BJ (cell line): ENCODE data around the gene GPC6. TPM values are rescaled to one million over a fixed set of nuclear protein-coding genes. Genes with fewer than 3 reads are reported as not detected.
"Not testable (repeated sequence)": the region's sequence is repeated elsewhere in the genome, so short reads cannot be mapped to it uniquely, and the experiment has no call there.

Experiments used
- CTCF ChIA-PET: fragments of 350-600 bp; formaldehyde crosslinking; extraction: SDS; loops from one replicate; lab custom pipeline; 2021; ENCODE audit warnings: antibody characterized with exemption, inconsistent platforms; lab: Yijun Ruan, JAX
- POLR2A ChIA-PET: fragments of 300-600 bp; sonication (Branson Sonifier 250); formaldehyde crosslinking; extraction: SDS; loops from one replicate; lab custom pipeline; 2021; ENCODE audit warnings: antibody characterized with exemption; lab: Charles Lee
- DNase-seq: peaks from one replicate; pipeline ENCODE4 v3.0.0-alpha.2; 2011; ENCODE audit warnings: low read depth
- H3K27me3 ChIP-seq: 2 replicates; pipeline ENCODE4 v1.6.0; 2011; ENCODE audit warnings: low read length; ENCODE audit not compliant: control insufficient read depth, insufficient read depth
- H3K36me3 ChIP-seq: 2 replicates; pipeline ENCODE4 v1.5.1; 2011; ENCODE audit warnings: low read length; ENCODE audit not compliant: control insufficient read depth, insufficient read depth
- H3K4me3 ChIP-seq: 2 replicates; pipeline ENCODE4 v1.5.1; 2011; ENCODE audit warnings: low read depth, mild to moderate bottlenecking, control low read depth, low read length
- polyA plus RNA-seq: library from polyadenylated mRNA; depleted of rRNA; stranded (reverse); fragments of >200 nt; gene quantifications from 2 replicates; pipeline ENCODE4 v1.2.3, GENCODE V29; 2011
- TF ChIP-seq, protein P1 (sequence below): IDR thresholded peaks from 2 replicates; pipeline ENCODE4 v1.5.1; 2011; ENCODE audit warnings: low read depth, mild to moderate bottlenecking, control low read depth, inconsistent platforms, low read length, moderate library complexity; ENCODE audit not compliant: insufficient read depth

Gene GPC6
- polyA plus RNA-seq, 1 experiment: 23.0 TPM

DNA sequence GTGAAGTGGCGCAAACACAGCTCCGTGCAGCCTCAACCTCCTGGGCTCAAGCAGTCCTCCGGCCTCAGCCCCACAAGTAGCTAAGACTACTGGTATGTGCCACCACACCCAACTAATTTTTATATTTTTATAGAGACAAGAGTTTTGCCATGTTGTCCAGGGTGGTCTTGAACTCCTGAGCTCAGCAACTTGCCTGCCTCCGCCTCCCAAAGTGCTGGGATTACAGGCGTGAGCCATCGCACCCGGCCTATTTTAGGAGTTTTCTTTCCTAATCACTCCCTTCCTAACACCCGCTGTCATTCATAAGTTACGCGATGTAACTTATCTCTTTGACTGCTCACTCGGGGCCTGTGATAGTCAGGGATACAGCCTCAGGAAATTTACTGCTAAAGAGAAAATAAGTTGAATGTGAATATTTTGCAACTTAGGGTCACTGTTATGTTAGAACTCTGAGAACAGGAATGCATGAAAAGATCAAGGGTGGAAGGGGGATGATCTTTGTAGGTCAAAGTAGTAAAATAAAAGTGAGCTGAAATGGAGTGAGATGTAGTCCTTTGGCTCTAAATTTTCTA, 1112.6 kb downstream of the GPC6 start:
- Histone ChIP-seq H3K27me3 (no peaks in the 10 kb centered on the region), H3K36me3 (no peaks in the 10 kb centered on the region), H3K4me3 (no peak overlapping the region)
- no peak for DNase-seq
- TF ChIP-seq, protein P1, sequence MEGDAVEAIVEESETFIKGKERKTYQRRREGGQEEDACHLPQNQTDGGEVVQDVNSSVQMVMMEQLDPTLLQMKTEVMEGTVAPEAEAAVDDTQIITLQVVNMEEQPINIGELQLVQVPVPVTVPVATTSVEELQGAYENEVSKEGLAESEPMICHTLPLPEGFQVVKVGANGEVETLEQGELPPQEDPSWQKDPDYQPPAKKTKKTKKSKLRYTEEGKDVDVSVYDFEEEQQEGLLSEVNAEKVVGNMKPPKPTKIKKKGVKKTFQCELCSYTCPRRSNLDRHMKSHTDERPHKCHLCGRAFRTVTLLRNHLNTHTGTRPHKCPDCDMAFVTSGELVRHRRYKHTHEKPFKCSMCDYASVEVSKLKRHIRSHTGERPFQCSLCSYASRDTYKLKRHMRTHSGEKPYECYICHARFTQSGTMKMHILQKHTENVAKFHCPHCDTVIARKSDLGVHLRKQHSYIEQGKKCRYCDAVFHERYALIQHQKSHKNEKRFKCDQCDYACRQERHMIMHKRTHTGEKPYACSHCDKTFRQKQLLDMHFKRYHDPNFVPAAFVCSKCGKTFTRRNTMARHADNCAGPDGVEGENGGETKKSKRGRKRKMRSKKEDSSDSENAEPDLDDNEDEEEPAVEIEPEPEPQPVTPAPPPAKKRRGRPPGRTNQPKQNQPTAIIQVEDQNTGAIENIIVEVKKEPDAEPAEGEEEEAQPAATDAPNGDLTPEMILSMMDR: no peak
- ChIA-PET POLR2A (no interaction called here), CTCF (no interaction called here)

DNA sequence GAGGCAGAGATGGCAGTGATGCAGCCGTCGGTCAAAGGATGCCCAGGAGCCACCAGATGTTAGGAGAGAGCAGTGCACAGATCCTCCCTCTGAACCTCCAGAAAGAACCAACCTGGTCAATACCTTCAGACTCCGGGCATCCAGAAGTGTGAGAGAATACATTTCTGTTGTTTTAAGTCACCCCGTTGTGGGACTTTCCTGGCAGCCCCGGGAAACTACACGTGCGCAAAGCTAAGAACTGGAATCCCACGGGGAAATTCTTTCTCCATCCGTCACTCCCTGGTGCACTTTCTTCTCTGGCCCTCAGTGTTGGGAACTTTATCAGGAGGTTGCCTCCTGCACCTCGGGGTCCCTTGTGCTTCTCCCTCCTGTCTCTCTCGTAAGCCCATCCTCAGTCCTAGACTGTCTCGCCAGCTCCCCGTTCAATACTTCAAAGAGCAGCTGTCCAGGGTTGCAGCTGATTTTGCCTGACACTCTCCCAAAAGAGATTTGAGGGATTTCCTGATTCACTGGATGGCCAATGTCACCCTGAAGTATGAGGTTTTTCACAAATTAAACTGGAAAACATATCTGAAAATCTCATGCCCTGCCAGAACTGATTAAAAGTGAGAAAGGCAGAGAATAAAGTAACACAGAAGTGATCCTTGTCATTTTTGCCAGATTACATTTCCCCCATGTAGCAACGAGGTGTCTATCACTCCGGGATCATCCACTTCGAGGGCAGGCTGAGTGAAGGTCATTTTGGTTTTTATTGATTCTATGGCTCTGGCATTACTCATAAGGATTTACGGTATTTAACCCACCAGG, 1116.0 kb downstream of the GPC6 start:
- Histone ChIP-seq H3K4me3 (no peak overlapping the region), H3K36me3 (no peaks in the 10 kb centered on the region), H3K27me3 (no peaks in the 10 kb centered on the region)
- TF ChIP-seq, protein P1: no peak
- ChIA-PET CTCF (no interaction called here), POLR2A (no interaction called here)
- DNase-seq: no peak

DNA sequence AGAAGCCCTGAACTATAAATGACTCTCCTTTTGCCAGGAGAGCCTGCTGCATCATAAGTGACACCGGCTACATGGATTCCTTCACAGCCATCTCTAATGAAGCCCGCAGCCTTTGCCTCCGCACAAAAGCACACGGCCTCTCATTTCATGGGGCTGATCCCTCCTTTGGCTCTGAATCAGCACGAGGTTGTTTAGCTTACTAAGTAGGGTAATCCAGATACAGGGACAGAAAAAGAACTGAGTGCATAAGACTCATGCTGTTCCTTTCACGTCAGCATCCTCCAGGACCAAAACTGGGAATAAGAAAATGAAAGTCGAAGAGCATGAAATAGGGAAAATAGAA, 1116.6 kb downstream of the GPC6 start:
- Histone ChIP-seq H3K4me3 (no peak overlapping the region), H3K36me3 (no peaks in the 10 kb centered on the region), H3K27me3 (no peaks in the 10 kb centered on the region)
- no peak for DNase-seq
- POLR2A ChIA-PET: no interaction called here
- TF ChIP-seq, protein P1: no peak
- CTCF ChIA-PET: interaction anchor here (0.9 kb wide), 1 partner anchor 482 kb away, joined by 4 read pairs; no protein-coding TSS in a partner anchor

DNA sequence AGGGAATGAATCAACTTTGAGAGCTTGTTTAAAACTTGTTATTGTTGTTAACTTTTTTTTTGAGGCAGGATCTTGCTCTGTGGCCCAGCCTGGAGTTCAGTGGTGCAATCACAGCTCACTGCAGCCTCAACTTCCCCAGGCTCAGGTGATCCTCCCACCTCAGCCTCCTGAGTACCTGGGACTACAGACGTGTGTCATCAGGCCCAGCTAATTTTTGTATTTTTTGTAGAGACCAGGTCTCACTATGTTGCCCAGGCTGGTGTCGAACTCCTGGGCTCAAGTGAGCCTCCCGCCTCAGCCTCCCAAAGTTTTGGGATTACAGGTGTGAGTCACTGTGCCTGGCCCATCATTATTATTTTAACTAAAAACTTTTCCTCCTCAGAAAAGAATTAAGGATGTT, 1117.1 kb downstream of the GPC6 start:
- H3K27me3 ChIP-seq, POLR2A ChIA-PET, DNase-seq, H3K36me3 ChIP-seq, H3K4me3 ChIP-seq: not testable (repeated sequence)
- CTCF ChIA-PET: interaction anchor here (0.9 to 1.5 kb wide), 2 partner anchors 20 to 482 kb away, joined by 4 to 6 read pairs; no protein-coding TSS in a partner anchor

DNA sequence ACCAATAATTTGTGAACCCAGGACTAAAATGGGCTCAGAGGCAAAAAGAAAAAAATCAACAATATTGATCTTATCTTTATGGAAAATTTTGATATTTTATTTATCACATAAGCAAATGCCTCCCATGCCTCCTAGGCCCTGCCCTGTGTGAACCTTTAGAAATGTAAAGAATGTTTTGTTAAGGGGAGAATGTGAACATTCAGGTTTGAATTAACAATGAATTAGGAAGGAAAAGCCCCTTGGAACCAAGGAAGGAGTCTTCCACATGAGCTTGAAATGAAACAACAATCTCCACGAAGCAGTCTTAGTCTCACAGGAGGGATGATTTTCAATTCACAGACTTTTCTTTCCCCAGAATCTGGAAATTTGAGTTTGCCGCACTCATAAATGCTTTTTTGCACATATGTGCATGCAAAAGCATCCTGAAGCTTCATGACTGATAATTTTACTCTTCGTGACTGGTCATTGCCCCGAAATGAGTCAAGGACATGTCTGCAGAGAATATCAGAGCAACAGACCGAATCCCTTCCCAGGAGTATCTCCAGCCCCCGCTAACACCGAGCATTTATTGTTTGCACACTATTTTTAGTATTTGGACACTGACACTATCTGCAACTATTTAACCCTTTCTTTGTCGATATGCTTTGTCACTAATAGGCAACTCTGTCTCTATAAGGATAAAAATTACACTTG, 1117.7 kb downstream of the GPC6 start:
- Histone ChIP-seq H3K36me3 (no peaks in the 10 kb centered on the region), H3K27me3 (no peaks in the 10 kb centered on the region), H3K4me3 (no peak overlapping the region)
- ChIA-PET CTCF (interaction anchor here (0.9 to 1.5 kb wide), 3 partner anchors 11 to 483 kb away, joined by 3 to 6 read pairs (median 4); no protein-coding TSS in a partner anchor), POLR2A (no interaction called here)
- TF ChIP-seq, protein P1: no peak
- no peak for DNase-seq
